Effector memory CD4-positive, alpha-beta T cell (primary cell): ENCODE data around the gene PLIN1.

Experiments
- DNase-seq, 3 donors: peaks; one replicate each; pipeline ENCODE4 v3.0.0-alpha.2; 2020
- H3K27ac ChIP-seq: 2 replicates; pipeline ENCODE4 v1.7.0; 2013; ENCODE audit warnings: mild to moderate bottlenecking, low read length, moderate library complexity; ENCODE audit not compliant: insufficient read depth, poor library complexity, severe bottlenecking
- H3K27me3 ChIP-seq: replicated peaks from 2 replicates; pipeline ENCODE4 v1.7.0; 2013; ENCODE audit warnings: mild to moderate bottlenecking, low read length; ENCODE audit not compliant: insufficient read depth, control insufficient read depth, poor library complexity, severe bottlenecking
- H3K36me3 ChIP-seq: 2 replicates; pipeline ENCODE4 v1.7.0; 2013; ENCODE audit warnings: mild to moderate bottlenecking, low read length, moderate library complexity; ENCODE audit not compliant: control insufficient read depth, insufficient read depth
- H3K4me1 ChIP-seq: 2 replicates; pipeline ENCODE4 v1.7.0; 2013; ENCODE audit warnings: low read length, mild to moderate bottlenecking; ENCODE audit not compliant: control insufficient read depth, insufficient read depth, poor library complexity, severe bottlenecking
- H3K4me3 ChIP-seq: 2 replicates; pipeline ENCODE4 v1.7.0; 2013; ENCODE audit warnings: low read length, low read depth, mild to moderate bottlenecking; ENCODE audit not compliant: insufficient read depth, poor library complexity, severe bottlenecking
- H3K9me3 ChIP-seq: 2 replicates; pipeline ENCODE4 v1.7.0; 2013; ENCODE audit warnings: mild to moderate bottlenecking, low read length, moderate library complexity; ENCODE audit not compliant: control insufficient read depth
- total RNA-seq, 3 donors: gene quantifications; one replicate each; lab custom pipeline; 2026; lab: John Stamatoyannopoulos, UW

Gene PLIN1
- 0.17 to 0.19 (median 0.17) reads per million in 3 donors for total RNA-seq

- Histone ChIP-seq H3K9me3 (no peaks in the 10 kb centered on the region), H3K27ac (no peak within 1 kb of the TSS), H3K4me3 (no peak within 1 kb of the TSS), H3K36me3 (no peaks in the 10 kb centered on the region), H3K4me1 (no peaks in the 10 kb centered on the region), H3K27me3 (no peaks in the 10 kb centered on the region)
- no peak for DNase-seq
Observed at GRCh38 chr15:89679212-89679611, at the start of gene PLIN1. TSS of gene PLIN1 (minus strand) at chr15:89679367. CDS start at chr15:89677489, 1,878 bp downstream.

GRCh38 chr15:89728254-89728653, 49.1 kb upstream of the PLIN1 start:
- DNase-seq: no peak
- Histone ChIP-seq H3K27ac (no peak overlapping the region), H3K27me3 (no peaks in the 10 kb centered on the region), H3K4me1 (no peaks in the 10 kb centered on the region), H3K4me3 (no peak overlapping the region), H3K36me3 (no peaks in the 10 kb centered on the region), H3K9me3 (no peaks in the 10 kb centered on the region)

DNA sequence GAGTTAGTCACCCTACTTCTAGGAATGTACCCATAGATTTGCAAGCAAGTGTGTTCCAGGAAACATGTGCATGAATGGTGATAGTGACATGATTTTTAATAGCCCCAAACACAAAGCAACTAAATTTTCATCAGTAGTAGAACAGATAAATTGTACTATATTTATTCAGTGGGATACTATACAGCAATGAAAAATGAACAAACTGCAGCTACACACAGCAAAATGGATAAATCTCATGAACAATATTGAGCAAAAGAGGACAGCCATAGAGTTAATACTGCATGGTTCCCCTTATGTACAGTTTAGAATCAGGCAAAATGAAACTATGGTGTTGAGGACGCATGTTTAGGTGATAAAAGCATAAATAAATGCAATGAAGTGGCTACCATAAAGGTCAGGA, 45.9 kb upstream of the PLIN1 start:
- DNase-seq: no peak
- H3K27ac ChIP-seq: no peak overlapping the region
- H3K27me3 ChIP-seq: no peaks in the 10 kb centered on the region
- H3K4me1 ChIP-seq: no peaks in the 10 kb centered on the region
- no peaks in the 10 kb centered on the region for H3K36me3 ChIP-seq
- no peak overlapping the region for H3K4me3 ChIP-seq
- no peaks in the 10 kb centered on the region for H3K9me3 ChIP-seq

GRCh38 chr15:89724621-89725020, 45.5 kb upstream of the PLIN1 start:
- no peak for DNase-seq
- no peaks in the 10 kb centered on the region for H3K36me3 ChIP-seq
- no peak overlapping the region for H3K27ac ChIP-seq
- H3K27me3 ChIP-seq: no peaks in the 10 kb centered on the region
- H3K4me3 ChIP-seq: no peak overlapping the region
- no peaks in the 10 kb centered on the region for H3K4me1 ChIP-seq
- H3K9me3 ChIP-seq: no peaks in the 10 kb centered on the region

- no peaks in the 10 kb centered on the region for H3K9me3 ChIP-seq
- H3K4me3 ChIP-seq: no peak overlapping the region
- no peaks in the 10 kb centered on the region for H3K4me1 ChIP-seq
- H3K36me3 ChIP-seq: no peaks in the 10 kb centered on the region
- H3K27me3 ChIP-seq: no peaks in the 10 kb centered on the region
- no peak for DNase-seq
- no peak overlapping the region for H3K27ac ChIP-seq
Observed at GRCh38 chr15:89723031-89723430, 43.9 kb upstream of the PLIN1 start.

GRCh38 chr15:89714775-89715174, 35.6 kb upstream of the PLIN1 start:
- Histone ChIP-seq H3K36me3 (no peaks in the 10 kb centered on the region), H3K4me1 (no peaks in the 10 kb centered on the region), H3K27me3 (no peaks in the 10 kb centered on the region), H3K4me3 (no peak overlapping the region), H3K27ac (no peak overlapping the region), H3K9me3 (no peaks in the 10 kb centered on the region)
- no peak for DNase-seq

DNA sequence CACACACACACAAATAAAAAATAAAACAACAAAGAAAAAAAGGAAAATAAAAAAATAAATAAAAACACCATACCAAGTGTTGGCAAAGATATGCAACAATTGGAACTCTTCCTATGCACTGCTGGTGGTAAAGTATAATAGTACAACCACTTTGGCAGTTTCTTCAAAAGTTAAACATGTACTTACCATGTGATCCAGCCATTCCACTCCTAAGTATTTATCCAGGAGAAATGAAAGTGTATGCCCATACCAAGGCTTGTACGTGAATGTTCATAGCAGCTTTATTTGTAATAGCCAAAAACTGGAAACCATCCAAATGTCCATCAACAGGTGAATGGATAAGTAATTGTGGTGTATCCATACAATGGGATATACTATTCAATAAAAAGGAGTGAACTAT, 28.4 kb upstream of the PLIN1 start:
- Histone ChIP-seq H3K4me1 (no peaks in the 10 kb centered on the region), H3K27ac (no peak overlapping the region), H3K4me3 (no peak overlapping the region), H3K27me3 (no peaks in the 10 kb centered on the region), H3K9me3 (no peaks in the 10 kb centered on the region), H3K36me3 (no peaks in the 10 kb centered on the region)
- no peak for DNase-seq

- Histone ChIP-seq H3K4me3 (no peak overlapping the region), H3K36me3 (no peaks in the 10 kb centered on the region), H3K27me3 (no peaks in the 10 kb centered on the region), H3K27ac (no peak overlapping the region), H3K9me3 (no peaks in the 10 kb centered on the region), H3K4me1 (no peaks in the 10 kb centered on the region)
- no peak for DNase-seq
Observed at GRCh38 chr15:89704411-89704810, 25.2 kb upstream of the PLIN1 start.

DNA sequence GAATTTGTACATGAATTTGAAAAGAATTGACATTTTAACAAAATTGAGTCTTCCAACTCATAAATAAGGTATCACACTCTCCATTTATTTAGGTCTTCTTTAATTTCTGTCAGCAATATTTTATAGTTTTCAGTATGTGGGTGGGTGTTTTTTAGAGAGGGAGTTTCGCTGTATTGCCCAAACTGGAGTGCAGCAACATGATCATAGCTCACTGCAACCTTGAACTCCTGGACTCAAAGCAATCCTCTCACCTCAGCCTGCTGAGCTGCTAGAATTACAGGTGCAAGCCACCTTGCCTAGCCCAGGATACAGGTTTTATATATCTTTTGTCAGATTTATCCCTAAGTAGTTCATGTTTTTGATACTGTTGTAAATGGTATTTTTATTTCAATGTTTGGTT, 16.0 kb upstream of the PLIN1 start:
- H3K4me3 ChIP-seq: no peak overlapping the region
- no peaks in the 10 kb centered on the region for H3K4me1 ChIP-seq
- H3K27me3 ChIP-seq: no peaks in the 10 kb centered on the region
- H3K27ac ChIP-seq: no peak overlapping the region
- H3K9me3 ChIP-seq: no peaks in the 10 kb centered on the region
- H3K36me3 ChIP-seq: no peaks in the 10 kb centered on the region
- DNase-seq: no peak

DNA sequence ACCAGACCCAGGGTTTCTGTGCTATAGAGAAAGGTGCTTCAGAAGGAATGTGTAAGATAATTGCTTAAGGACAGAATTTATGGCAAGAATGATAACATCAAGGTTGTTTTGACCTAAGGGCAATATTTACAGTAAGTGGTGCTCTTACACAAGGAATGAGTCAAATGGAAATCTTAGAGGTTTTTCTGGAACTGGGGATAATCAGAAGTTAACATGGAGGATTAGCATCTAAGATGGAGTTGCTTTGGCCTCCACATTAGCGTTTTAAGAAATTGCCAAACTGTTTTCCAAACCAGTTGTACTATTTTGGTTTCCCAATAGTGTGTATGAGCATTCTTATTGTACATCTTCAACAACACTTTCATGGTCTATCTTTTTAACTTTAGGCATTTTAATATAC, 14.5 kb upstream of the PLIN1 start:
- no peaks in the 10 kb centered on the region for H3K9me3 ChIP-seq
- no peaks in the 10 kb centered on the region for H3K36me3 ChIP-seq
- no peaks in the 10 kb centered on the region for H3K27me3 ChIP-seq
- H3K4me1 ChIP-seq: no peaks in the 10 kb centered on the region
- H3K27ac ChIP-seq: no peak overlapping the region
- H3K4me3 ChIP-seq: no peak overlapping the region
- DNase-seq: no peak

DNA sequence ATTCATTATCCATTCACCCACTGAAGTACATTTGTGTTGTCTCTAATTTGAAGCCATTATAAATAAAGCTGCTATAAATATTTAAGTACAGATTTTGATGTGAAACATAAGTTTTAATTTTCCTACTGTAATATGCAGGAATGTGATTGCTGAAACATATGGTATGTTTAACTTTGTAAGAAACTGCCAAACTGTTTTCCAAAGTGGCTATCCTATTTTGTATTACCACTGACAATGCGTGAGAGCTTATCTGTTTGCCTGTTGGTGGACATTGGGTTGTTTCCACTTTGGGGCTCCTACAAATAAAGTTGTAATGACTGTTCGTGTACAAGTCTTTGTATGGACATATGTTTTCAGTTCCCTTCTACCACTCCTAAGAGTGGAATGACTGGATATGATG, 13.9 kb upstream of the PLIN1 start:
- no peak overlapping the region for H3K27ac ChIP-seq
- no peak overlapping the region for H3K4me3 ChIP-seq
- H3K27me3 ChIP-seq: no peaks in the 10 kb centered on the region
- no peaks in the 10 kb centered on the region for H3K4me1 ChIP-seq
- no peaks in the 10 kb centered on the region for H3K9me3 ChIP-seq
- no peak for DNase-seq
- no peaks in the 10 kb centered on the region for H3K36me3 ChIP-seq
